Endothelial cell of umbilical vein (primary cell): ENCODE data around the gene AUH.

Source experiments
- MYC ChIP-seq: IDR thresholded peaks from one replicate; pipeline ENCODE4 v1.6.1; 2011; ENCODE audit warnings: mild to moderate bottlenecking, low read depth, low read length
- POLR2A ChIP-seq: IDR thresholded peaks from 2 replicates; pipeline ENCODE4 v1.6.1; 2012; ENCODE audit warnings: low read depth, mild to moderate bottlenecking, control low read depth, low read length
- TF ChIP-seq, protein P1 (sequence below), 2 donors: IDR thresholded peaks; 1 replicate in 1 of 2; 2 replicates in 1 of 2; pipeline ENCODE4 v1.5.1; 2011; ENCODE audit warnings: low read length in 2 of 2, mild to moderate bottlenecking in 2 of 2, moderate library complexity in 2 of 2, control low read depth in 1 of 2, inconsistent platforms in 1 of 2, low read depth in 1 of 2; ENCODE audit not compliant: insufficient read depth in 1 of 2; ENCODE audit errors: extremely low read depth in 1 of 2
- TF ChIP-seq, protein P2 (sequence below): IDR thresholded peaks from 2 replicates; pipeline ENCODE4 v1.6.1; 2011; ENCODE audit not compliant: insufficient read depth, insufficient read length

DNA sequence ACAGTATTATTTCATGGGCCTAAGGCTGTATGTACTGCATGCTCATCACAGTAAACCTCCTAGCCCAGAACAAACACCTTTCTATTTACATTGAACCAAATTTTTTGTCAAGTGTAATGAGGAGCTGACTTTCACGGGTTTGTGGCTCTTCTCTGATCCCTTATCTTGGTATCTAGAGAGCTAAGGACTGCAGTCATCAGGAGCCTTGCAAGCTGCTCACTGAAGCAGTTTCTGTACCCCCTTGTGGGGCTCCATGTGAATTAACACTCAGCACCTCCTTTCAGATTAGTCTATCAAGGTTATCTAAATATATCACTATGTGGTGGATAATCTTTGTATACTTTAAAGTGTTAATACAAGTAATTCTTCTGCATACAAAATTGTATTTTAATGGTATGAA lies 108.2 kb downstream of the AUH start:
- TF ChIP-seq, protein P1, sequence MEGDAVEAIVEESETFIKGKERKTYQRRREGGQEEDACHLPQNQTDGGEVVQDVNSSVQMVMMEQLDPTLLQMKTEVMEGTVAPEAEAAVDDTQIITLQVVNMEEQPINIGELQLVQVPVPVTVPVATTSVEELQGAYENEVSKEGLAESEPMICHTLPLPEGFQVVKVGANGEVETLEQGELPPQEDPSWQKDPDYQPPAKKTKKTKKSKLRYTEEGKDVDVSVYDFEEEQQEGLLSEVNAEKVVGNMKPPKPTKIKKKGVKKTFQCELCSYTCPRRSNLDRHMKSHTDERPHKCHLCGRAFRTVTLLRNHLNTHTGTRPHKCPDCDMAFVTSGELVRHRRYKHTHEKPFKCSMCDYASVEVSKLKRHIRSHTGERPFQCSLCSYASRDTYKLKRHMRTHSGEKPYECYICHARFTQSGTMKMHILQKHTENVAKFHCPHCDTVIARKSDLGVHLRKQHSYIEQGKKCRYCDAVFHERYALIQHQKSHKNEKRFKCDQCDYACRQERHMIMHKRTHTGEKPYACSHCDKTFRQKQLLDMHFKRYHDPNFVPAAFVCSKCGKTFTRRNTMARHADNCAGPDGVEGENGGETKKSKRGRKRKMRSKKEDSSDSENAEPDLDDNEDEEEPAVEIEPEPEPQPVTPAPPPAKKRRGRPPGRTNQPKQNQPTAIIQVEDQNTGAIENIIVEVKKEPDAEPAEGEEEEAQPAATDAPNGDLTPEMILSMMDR (IDR thresholded peaks at IDR 0.05; ENCODE audit: extremely low read depth in 1 of 2, insufficient read depth in 1 of 2, low read depth in 1 of 2, low read length in 2 of 2) = no peak
- TF ChIP-seq POLR2A (no peak), MYC (no peak)
- TF ChIP-seq, protein P2, sequence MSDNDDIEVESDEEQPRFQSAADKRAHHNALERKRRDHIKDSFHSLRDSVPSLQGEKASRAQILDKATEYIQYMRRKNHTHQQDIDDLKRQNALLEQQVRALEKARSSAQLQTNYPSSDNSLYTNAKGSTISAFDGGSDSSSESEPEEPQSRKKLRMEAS = no peak
